HEK293 (cell line): ENCODE measurements around the gene CASP3.

Source experiments
- CTCF ChIP-seq: fragments of 450-650 bp; formaldehyde crosslinking; IDR thresholded peaks from 2 replicates; pipeline ENCODE4 v1.5.1; 2016; ENCODE audit warnings: missing biosample characterization, missing genetic modification characterization
- MZF1 ChIP-seq: fragments of 450-650 bp; formaldehyde crosslinking; IDR thresholded peaks from 2 replicates; pipeline ENCODE4 v1.5.1; 2017; ENCODE audit warnings: missing biosample characterization, missing genetic modification characterization, borderline replicate concordance
- PATZ1 ChIP-seq: fragments of 450-650 bp; formaldehyde crosslinking; IDR thresholded peaks from 2 replicates; pipeline ENCODE4 v1.5.1; 2016; ENCODE audit warnings: missing biosample characterization, missing genetic modification characterization
- PRDM4 ChIP-seq: fragments of 450-650 bp; formaldehyde crosslinking; IDR thresholded peaks from 2 replicates; pipeline ENCODE4 v1.5.1; 2017; ENCODE audit warnings: missing biosample characterization, missing genetic modification characterization
- REPIN1 ChIP-seq: fragments of 450-650 bp; formaldehyde crosslinking; IDR thresholded peaks from 2 replicates; pipeline ENCODE4 v1.5.1; 2017; ENCODE audit warnings: missing biosample characterization, missing genetic modification characterization, low read depth
- ZBTB49 ChIP-seq: fragments of 450-650 bp; formaldehyde crosslinking; IDR thresholded peaks from 2 replicates; pipeline ENCODE4 v1.5.1; 2016; ENCODE audit warnings: missing biosample characterization, missing genetic modification characterization, low read depth
- ZNF23 ChIP-seq: fragments of 450-650 bp; formaldehyde crosslinking; IDR thresholded peaks from 2 replicates; pipeline ENCODE4 v1.5.1; 2016; ENCODE audit warnings: missing biosample characterization, missing genetic modification characterization, borderline replicate concordance
- ZNF280D ChIP-seq: fragments of 450-650 bp; formaldehyde crosslinking; IDR thresholded peaks from 2 replicates; pipeline ENCODE4 v1.5.1; 2016; ENCODE audit warnings: missing biosample characterization, missing genetic modification characterization
- ZNF302 ChIP-seq: fragments of 450-650 bp; formaldehyde crosslinking; IDR thresholded peaks from 2 replicates; pipeline ENCODE4 v1.5.1; 2016; ENCODE audit warnings: missing biosample characterization, missing genetic modification characterization, low read depth
- ZNF324 ChIP-seq: fragments of 450-650 bp; formaldehyde crosslinking; IDR thresholded peaks from 2 replicates; pipeline ENCODE4 v1.5.1; 2016; ENCODE audit warnings: missing biosample characterization, missing genetic modification characterization
- ZNF449 ChIP-seq: fragments of 450-650 bp; formaldehyde crosslinking; IDR thresholded peaks from 2 replicates; pipeline ENCODE4 v1.5.1; 2017; ENCODE audit warnings: missing biosample characterization, mild to moderate bottlenecking, missing genetic modification characterization, moderate library complexity
- ZNF639 ChIP-seq: fragments of 450-650 bp; formaldehyde crosslinking; IDR thresholded peaks from 2 replicates; pipeline ENCODE4 v1.5.1; 2016; ENCODE audit warnings: missing biosample characterization, missing genetic modification characterization

GRCh38 chr4:184688447-184688846 is 39.2 kb upstream of the CASP3 start:
- no peak for TF ChIP-seq MZF1
- TF ChIP-seq ZNF280D (tag by site-specific recombination), result no peak
- TF ChIP-seq PRDM4 (tag by site-specific recombination), result no peak
- TF ChIP-seq ZNF639 (tag by site-specific recombination), result no peak
- no peak for TF ChIP-seq CTCF (tag by site-specific recombination)
- TF ChIP-seq ZNF449 (tag by site-specific recombination), result no peak
- TF ChIP-seq REPIN1, result no peak
- TF ChIP-seq ZNF324 (tag by site-specific recombination), result no peak
- no peak for TF ChIP-seq ZNF302 (tag by site-specific recombination)
- TF ChIP-seq ZBTB49 (tag by site-specific recombination), result no peak
- TF ChIP-seq PATZ1 (tag by site-specific recombination), result no peak
- no peak for TF ChIP-seq ZNF23 (tag by site-specific recombination)
